Mesenteric fat pad (tissue), 1 donor: ENCODE data around the gene NCAPD2. TPM values are rescaled to one million over a fixed set of nuclear protein-coding genes. Genes with fewer than 3 reads are reported as not detected.
"Not testable (repeated sequence)": the region's sequence is repeated elsewhere in the genome, so short reads cannot be mapped to it uniquely, and the experiment has no call there.

Source experiments
- DNase-seq: peaks from one replicate; pipeline ENCODE4 v3.0.0-alpha.2; 2020; ENCODE audit warnings: low spot score
- total RNA-seq: library from RNA; stranded (reverse); fragmentation: NEBNext Ultra II Directional; extraction: Animal tissue kit (Norgen Biotek cat#: 25700); gene quantifications from one replicate; pipeline ENCODE4 v1.2.1, GENCODE V29; 2021
- donor health status: DM: yes; HTN: yes; CAD: no.

NCAPD2 gene
- total RNA-seq, 1 donor from 2014 or later = 12.8 TPM

DNA sequence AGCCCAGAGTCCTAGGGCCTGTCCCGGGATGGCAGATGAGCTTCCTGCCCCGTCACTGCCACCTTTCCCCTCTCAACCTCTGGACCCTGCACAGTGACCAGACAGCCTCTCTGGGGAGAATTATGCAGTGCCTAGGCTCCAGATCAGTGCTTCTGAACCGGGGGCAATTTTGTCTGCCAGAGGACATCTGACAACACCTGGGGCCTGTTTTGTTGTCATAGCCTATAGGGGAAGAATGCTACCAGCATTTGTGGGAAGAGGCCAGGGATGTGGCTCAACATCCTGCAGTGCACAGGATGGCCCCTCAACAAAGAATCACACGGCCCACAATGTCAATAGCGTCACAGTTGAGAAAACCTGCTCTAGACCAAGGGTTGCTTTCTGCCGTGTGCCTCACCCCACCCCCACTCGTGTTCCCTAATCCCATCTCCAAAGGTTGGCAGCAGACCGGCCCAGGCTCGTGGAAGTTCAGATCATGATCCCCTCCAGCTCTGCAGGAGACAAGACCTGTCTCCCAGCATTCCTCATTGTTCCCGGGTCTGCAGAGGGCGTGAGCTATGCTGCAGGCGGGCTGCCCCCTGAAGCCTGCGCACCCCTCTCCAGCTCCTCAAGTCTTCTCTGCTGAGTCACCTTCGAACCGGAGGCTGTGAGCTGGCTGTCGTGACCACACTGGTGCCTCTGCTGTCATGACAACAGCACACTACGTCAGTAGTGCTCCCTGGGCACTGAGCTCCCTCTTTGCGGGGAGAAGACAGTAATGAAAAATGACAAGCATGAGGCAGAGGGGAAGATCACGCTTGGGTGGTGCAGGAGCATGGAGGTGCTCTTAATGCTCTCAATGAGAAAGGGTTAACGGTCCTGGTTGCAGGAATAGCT lies 38.4 kb downstream of the NCAPD2 start:
- no peak for DNase-seq

DNA sequence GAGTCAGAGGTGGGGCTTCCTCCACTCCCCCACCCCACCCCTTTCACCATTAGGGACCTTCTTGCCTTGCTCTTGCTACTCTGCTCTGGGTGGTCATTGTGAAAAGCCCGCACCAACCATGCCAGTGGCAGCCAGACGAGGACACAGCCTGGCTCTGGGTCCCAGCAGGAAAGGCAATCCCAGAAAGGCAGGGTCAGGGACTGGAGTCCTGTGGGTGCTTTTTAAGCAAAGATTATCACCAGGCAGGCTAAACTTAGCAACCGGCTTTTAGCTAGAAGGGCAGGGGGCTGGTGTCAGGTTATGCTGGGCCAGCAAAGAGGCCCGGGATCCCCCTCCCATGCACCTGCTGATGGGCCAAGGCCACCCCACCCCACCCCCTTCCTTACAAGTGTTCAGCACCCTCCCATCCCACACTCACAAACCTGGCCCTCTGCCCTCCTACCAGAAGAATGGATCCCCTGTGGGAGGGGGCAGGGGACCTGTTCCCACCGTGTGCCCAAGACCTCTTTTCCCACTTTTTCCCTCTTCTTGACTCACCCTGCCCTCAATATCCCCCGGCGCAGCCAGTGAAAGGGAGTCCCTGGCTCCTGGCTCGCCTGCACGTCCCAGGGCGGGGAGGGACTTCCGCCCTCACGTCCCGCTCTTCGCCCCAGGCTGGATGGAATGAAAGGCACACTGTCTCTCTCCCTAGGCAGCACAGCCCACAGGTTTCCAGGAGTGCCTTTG lies 39.2 kb downstream of the NCAPD2 start:
- no peak for DNase-seq

DNA sequence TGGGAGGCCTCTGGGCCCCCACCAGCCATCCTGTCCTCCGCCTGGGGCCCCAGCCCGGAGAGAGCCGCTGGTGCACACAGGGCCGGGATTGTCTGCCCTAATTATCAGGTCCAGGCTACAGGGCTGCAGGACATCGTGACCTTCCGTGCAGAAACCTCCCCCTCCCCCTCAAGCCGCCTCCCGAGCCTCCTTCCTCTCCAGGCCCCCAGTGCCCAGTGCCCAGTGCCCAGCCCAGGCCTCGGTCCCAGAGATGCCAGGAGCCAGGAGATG lies 39.7 kb downstream of the NCAPD2 start:
- DNase-seq = no peak

DNA sequence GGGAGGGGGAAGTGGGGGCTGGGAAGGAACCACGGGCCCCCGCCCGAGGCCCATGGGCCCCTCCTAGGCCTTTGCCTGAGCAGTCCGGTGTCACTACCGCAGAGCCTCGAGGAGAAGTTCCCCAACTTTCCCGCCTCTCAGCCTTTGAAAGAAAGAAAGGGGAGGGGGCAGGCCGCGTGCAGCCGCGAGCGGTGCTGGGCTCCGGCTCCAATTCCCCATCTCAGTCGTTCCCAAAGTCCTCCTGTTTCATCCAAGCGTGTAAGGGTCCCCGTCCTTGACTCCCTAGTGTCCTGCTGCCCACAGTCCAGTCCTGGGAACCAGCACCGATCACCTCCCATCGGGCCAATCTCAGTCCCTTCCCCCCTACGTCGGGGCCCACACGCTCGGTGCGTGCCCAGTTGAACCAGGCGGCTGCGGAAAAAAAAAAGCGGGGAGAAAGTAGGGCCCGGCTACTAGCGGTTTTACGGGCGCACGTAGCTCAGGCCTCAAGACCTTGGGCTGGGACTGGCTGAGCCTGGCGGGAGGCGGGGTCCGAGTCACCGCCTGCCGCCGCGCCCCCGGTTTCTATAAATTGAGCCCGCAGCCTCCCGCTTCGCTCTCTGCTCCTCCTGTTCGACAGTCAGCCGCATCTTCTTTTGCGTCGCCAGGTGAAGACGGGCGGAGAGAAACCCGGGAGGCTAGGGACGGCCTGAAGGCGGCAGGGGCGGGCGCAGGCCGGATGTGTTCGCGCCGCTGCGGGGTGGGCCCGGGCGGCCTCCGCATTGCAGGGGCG lies 40.2 kb downstream of the NCAPD2 start, which contains the start of gene GAPDH:
Gene GAPDH (plus strand): TSS at position 595 of the 772 bp plus-strand sequence. CDS start 316 bp downstream, outside the sequence.
- DNase-seq = peak; percentile 96

- no peak for DNase-seq
Observed at GRCh38 chr12:6534695-6534944, 40.7 kb downstream of the NCAPD2 start.

- peak; percentile 94 for DNase-seq
Observed at GRCh38 chr12:6534945-6535696, 41.2 kb downstream of the NCAPD2 start.

GRCh38 chr12:6535697-6535946 lies 41.7 kb downstream of the NCAPD2 start:
- DNase-seq = no peak

- no peak for DNase-seq
Observed at GRCh38 chr12:6535960-6536847, 42.3 kb downstream of the NCAPD2 start.

DNA sequence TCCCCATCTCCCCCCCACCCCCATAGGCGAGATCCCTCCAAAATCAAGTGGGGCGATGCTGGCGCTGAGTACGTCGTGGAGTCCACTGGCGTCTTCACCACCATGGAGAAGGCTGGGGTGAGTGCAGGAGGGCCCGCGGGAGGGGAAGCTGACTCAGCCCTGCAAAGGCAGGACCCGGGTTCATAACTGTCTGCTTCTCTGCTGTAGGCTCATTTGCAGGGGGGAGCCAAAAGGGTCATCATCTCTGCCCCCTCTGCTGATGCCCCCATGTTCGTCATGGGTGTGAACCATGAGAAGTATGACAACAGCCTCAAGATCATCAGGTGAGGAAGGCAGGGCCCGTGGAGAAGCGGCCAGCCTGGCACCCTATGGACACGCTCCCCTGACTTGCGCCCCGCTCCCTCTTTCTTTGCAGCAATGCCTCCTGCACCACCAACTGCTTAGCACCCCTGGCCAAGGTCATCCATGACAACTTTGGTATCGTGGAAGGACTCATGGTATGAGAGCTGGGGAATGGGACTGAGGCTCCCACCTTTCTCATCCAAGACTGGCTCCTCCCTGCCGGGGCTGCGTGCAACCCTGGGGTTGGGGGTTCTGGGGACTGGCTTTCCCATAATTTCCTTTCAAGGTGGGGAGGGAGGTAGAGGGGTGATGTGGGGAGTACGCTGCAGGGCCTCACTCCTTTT lies 43.1 kb downstream of the NCAPD2 start:
- no peak for DNase-seq

DNA sequence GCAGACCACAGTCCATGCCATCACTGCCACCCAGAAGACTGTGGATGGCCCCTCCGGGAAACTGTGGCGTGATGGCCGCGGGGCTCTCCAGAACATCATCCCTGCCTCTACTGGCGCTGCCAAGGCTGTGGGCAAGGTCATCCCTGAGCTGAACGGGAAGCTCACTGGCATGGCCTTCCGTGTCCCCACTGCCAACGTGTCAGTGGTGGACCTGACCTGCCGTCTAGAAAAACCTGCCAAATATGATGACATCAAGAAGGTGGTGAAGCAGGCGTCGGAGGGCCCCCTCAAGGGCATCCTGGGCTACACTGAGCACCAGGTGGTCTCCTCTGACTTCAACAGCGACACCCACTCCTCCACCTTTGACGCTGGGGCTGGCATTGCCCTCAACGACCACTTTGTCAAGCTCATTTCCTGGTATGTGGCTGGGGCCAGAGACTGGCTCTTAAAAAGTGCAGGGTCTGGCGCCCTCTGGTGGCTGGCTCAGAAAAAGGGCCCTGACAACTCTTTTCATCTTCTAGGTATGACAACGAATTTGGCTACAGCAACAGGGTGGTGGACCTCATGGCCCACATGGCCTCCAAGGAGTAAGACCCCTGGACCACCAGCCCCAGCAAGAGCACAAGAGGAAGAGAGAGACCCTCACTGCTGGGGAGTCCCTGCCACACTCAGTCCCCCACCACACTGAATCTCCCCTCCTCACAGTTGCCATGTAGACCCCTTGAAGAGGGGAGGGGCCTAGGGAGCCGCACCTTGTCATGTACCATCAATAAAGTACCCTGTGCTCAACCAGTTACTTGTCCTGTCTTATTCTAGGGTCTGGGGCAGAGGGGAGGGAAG lies 43.9 kb downstream of the NCAPD2 start:
- DNase-seq = not testable (repeated sequence)

DNA sequence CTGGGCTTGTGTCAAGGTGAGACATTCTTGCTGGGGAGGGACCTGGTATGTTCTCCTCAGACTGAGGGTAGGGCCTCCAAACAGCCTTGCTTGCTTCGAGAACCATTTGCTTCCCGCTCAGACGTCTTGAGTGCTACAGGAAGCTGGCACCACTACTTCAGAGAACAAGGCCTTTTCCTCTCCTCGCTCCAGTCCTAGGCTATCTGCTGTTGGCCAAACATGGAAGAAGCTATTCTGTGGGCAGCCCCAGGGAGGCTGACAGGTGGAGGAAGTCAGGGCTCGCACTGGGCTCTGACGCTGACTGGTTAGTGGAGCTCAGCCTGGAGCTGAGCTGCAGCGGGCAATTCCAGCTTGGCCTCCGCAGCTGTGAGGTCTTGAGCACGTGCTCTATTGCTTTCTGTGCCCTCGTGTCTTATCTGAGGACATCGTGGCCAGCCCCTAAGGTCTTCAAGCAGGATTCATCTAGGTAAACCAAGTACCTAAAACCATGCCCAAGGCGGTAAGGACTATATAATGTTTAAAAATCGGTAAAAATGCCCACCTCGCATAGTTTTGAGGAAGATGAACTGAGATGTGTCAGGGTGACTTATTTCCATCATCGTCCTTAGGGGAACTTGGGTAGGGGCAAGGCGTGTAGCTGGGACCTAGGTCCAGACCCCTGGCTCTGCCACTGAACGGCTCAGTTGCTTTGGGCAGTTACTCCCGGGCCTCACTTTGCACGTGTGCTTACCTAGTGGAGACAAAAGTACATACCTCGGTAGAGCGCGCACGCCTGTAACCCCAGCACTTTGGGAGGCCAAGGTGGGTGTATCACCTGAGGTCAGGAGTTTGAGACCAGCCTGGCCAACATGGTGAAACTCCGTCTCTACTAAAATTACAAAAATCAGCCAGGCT lies 44.8 kb downstream of the NCAPD2 start:
- no peak for DNase-seq

- DNase-seq = no peak
Observed at GRCh38 chr12:6539314-6539682, 45.4 kb downstream of the NCAPD2 start.

- no peak for DNase-seq
Observed at GRCh38 chr12:6539707-6540134, 45.8 kb downstream of the NCAPD2 start.

DNA sequence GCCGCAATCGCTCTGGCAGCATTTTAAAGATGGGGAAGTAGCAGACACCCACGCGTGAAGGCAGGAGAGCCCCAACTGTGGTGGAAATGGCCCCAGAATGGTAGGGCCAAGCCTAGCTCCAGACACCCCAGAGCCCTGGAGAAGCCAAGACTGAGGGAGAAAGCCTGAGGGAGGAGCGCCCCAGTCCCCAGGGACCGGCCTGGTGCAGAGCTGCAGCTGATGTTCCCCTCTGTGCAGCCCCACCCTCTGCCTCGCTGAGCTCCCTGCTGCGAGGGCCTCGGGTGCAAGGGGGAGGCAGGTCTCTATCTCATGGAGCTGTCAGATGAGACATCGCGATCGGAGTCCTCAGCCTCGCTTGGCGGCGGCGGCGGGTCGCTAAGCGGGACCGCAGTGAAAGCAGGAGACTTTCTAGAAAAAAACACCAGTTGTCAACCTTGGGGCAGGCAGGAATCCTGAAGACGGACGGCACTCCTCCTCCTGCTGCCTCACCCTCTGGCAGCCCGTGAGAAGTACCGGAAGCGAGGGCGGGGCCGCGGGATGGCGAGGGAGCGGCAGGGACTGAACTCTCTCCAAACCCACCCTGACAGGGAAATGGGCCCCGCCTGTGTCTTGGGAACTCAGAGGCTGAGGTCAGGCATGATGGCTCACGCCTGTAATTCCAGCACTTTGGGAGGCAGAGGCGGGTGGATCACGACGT lies 46.4 kb downstream of the NCAPD2 start:
- DNase-seq = peak; percentile 96

- DNase-seq = no peak
Observed at GRCh38 chr12:6541371-6542165, 47.7 kb downstream of the NCAPD2 start.

- no peak for DNase-seq
Observed at GRCh38 chr12:6542209-6543009, 48.5 kb downstream of the NCAPD2 start.
